ENCODE measurements around the gene THPO. TPM values are rescaled to one million over a fixed set of nuclear protein-coding genes. Genes with fewer than 3 reads are reported as not detected.
A peak's percentile ranks its signal among the peaks of the same experiment; 100 is the strongest.

Gene THPO
- total RNA-seq, 1 donor from 2014 or later, result not detected

- H3K4me3 ChIP-seq (ENCODE audit: low read depth, low read length), result no peak overlapping the region
- no peak for DNase-seq (ENCODE audit: low read depth)
- peaks cover 11% of the 10 kb centered on the region for H3K27me3 ChIP-seq (ENCODE audit: control insufficient read depth, insufficient read depth, low read length)
- no peak for TF ChIP-seq CTCF (IDR thresholded peaks at IDR 0.05; ENCODE audit: insufficient read depth, low read length, severe bottlenecking)
- FAIRE-seq, result no peak
- H3K36me3 ChIP-seq (ENCODE audit: control insufficient read depth, insufficient read depth, low read length), result peaks cover 7% of the 10 kb centered on the region
Measured at GRCh38 chr3:184372911-184373310, 5.1 kb downstream of the THPO start.

GRCh38 chr3:184372296-184372821, 5.6 kb downstream of the THPO start:
- no peak for DNase-seq (ENCODE audit: low read depth)
- Histone ChIP-seq H3K27me3 (ENCODE audit: control insufficient read depth, insufficient read depth, low read length) (peaks cover 9% of the 10 kb centered on the region), H3K4me3 (ENCODE audit: low read depth, low read length) (no peak overlapping the region), H3K36me3 (ENCODE audit: control insufficient read depth, insufficient read depth, low read length) (peaks cover 10% of the 10 kb centered on the region)
- no peak for TF ChIP-seq CTCF (IDR thresholded peaks at IDR 0.05; ENCODE audit: insufficient read depth, low read length, severe bottlenecking)
- FAIRE-seq, result no peak

GRCh38 chr3:184371570-184372018, 6.4 kb downstream of the THPO start:
- Histone ChIP-seq H3K27me3 (ENCODE audit: control insufficient read depth, insufficient read depth, low read length) (peaks cover 9% of the 10 kb centered on the region), H3K36me3 (ENCODE audit: control insufficient read depth, insufficient read depth, low read length) (peaks cover 13% of the 10 kb centered on the region), H3K4me3 (ENCODE audit: low read depth, low read length) (no peak overlapping the region)
- TF ChIP-seq CTCF (IDR thresholded peaks at IDR 0.05; ENCODE audit: insufficient read depth, low read length, severe bottlenecking), result peak; percentile 98
- peak; percentile 83 for DNase-seq (ENCODE audit: low read depth)
- FAIRE-seq, result no peak

GRCh38 chr3:184368586-184369183, 9.3 kb downstream of the THPO start:
- no peak for FAIRE-seq
- peaks cover 19% of the 10 kb centered on the region for H3K36me3 ChIP-seq (ENCODE audit: control insufficient read depth, insufficient read depth, low read length)

GRCh38 chr3:184368116-184368515, 9.9 kb downstream of the THPO start:
- Histone ChIP-seq H3K4me3 (ENCODE audit: low read depth, low read length) (no peak overlapping the region), H3K27me3 (ENCODE audit: control insufficient read depth, insufficient read depth, low read length) (no peaks in the 10 kb centered on the region), H3K36me3 (ENCODE audit: control insufficient read depth, insufficient read depth, low read length) (peaks cover 19% of the 10 kb centered on the region)
- DNase-seq (ENCODE audit: low read depth) (no peak), FAIRE-seq (no peak)
- TF ChIP-seq CTCF (IDR thresholded peaks at IDR 0.05; ENCODE audit: insufficient read depth, low read length, severe bottlenecking), result no peak

More at GRCh38 chr3:184368586-184369183, 9.3 kb downstream of the THPO start:
- no peaks in the 10 kb centered on the region for H3K27me3 ChIP-seq (ENCODE audit: control insufficient read depth, insufficient read depth, low read length)
- TF ChIP-seq CTCF (IDR thresholded peaks at IDR 0.05; ENCODE audit: insufficient read depth, low read length, severe bottlenecking), result no peak
- DNase-seq (ENCODE audit: low read depth), result no peak
- no peak overlapping the region for H3K4me3 ChIP-seq (ENCODE audit: low read depth, low read length)

Data from bronchial epithelial cell (primary cell).